GM23338 (cell line): ENCODE data around the gene SLC25A6. TPM values are rescaled to one million over a fixed set of nuclear protein-coding genes. Genes with fewer than 3 reads are reported as not detected.

Experiments used
- ATAC-seq: fragments of 200-7000 bp; cut with Tn5 transposase; 3 replicates; pipeline ENCODE4 v1.9.1; 2020
- DNase-seq: peaks from one replicate; pipeline ENCODE4 v3.0.0-alpha.2; 2015; ENCODE audit warnings: low spot score
- H2AFZ ChIP-seq: fragments of 200-600 bp; sonication (generic); 2 replicates; pipeline ENCODE4 v1.8.0; 2016; ENCODE audit warnings: antibody characterized with exemption, mild to moderate bottlenecking, moderate library complexity
- H3F3A ChIP-seq: fragments of 200-600 bp; sonication (generic); replicated peaks from 2 replicates; pipeline ENCODE4 v1.8.0; 2017; ENCODE audit warnings: antibody characterized with exemption, mixed run types, low read depth
- H3K27ac ChIP-seq: fragments of 200-600 bp; sonication (generic); 2 replicates; pipeline ENCODE4 v1.6.1; 2016; ENCODE audit warnings: low read depth
- H3K27me3 ChIP-seq: fragments of 200-600 bp; sonication (generic); 2 replicates; pipeline ENCODE4 v1.8.0; 2016; ENCODE audit warnings: mild to moderate bottlenecking, mixed run types, moderate library complexity; ENCODE audit not compliant: insufficient read depth
- H3K36me3 ChIP-seq: fragments of 200-600 bp; sonication (generic); 2 replicates; pipeline ENCODE4 v1.8.0; 2016; ENCODE audit warnings: mild to moderate bottlenecking; ENCODE audit not compliant: insufficient read depth
- H3K4me1 ChIP-seq: fragments of 200-600 bp; sonication (generic); 2 replicates; pipeline ENCODE4 v1.8.0; 2016; ENCODE audit warnings: mild to moderate bottlenecking, moderate library complexity; ENCODE audit not compliant: insufficient read depth
- H3K4me2 ChIP-seq: fragments of 200-600 bp; sonication (generic); 2 replicates; pipeline ENCODE4 v1.7.1; 2017; ENCODE audit warnings: mixed run types
- H3K4me3 ChIP-seq: fragments of 200-600 bp; sonication (generic); 2 replicates; pipeline ENCODE4 v1.6.1; 2016; ENCODE audit warnings: mixed run types
- H3K79me2 ChIP-seq: fragments of 200-600 bp; sonication (generic); replicated peaks from 2 replicates; pipeline ENCODE4 v1.8.0; 2017; ENCODE audit warnings: mild to moderate bottlenecking; ENCODE audit not compliant: insufficient read depth
- H3K9me2 ChIP-seq: fragments of 200-600 bp; sonication (generic); 2 replicates; pipeline ENCODE4 v1.8.0; 2017; ENCODE audit not compliant: insufficient read depth
- H4K20me1 ChIP-seq: fragments of 200-600 bp; sonication (generic); replicated peaks from 2 replicates; pipeline ENCODE4 v1.8.0; 2017; ENCODE audit warnings: mild to moderate bottlenecking; ENCODE audit not compliant: insufficient read depth
- H3K27ac Mint-ChIP-seq: 2 replicates; pipeline ENCODE4 v1.8.0; 2020; ENCODE audit warnings: inconsistent platforms, mild to moderate bottlenecking, moderate library complexity, mixed read lengths
- H3K27me3 Mint-ChIP-seq: 3 replicates; pipeline ENCODE4 v1.8.0; 2022; ENCODE audit warnings: low read depth, mild to moderate bottlenecking, moderate library complexity, mixed read lengths, inconsistent platforms; ENCODE audit not compliant: insufficient read depth, poor library complexity
- H3K36me3 Mint-ChIP-seq: 3 replicates; pipeline ENCODE4 v1.8.0; 2021; ENCODE audit warnings: low read depth, mild to moderate bottlenecking, inconsistent platforms, moderate library complexity, mixed read lengths
- H3K4me1 Mint-ChIP-seq: 3 replicates; pipeline ENCODE4 v1.8.0; 2020; ENCODE audit warnings: mild to moderate bottlenecking, inconsistent platforms, mixed read lengths
- H3K4me3 Mint-ChIP-seq: 3 replicates; pipeline ENCODE4 v1.8.0; 2021; ENCODE audit warnings: moderate library complexity, mild to moderate bottlenecking, inconsistent platforms, mixed read lengths
- H3K9me3 Mint-ChIP-seq: 3 replicates; pipeline ENCODE4 v1.8.0; 2020; ENCODE audit warnings: moderate library complexity, mild to moderate bottlenecking, inconsistent platforms, mixed read lengths
- CREB1 ChIP-seq: fragments of 250-450 bp; sonication (Bioruptor Pico); IDR thresholded peaks from 2 replicates; pipeline ENCODE4 v1.5.0; 2020; ENCODE audit warnings: low read depth, mild to moderate bottlenecking, moderate library complexity
- CTCF ChIP-seq, 2 experiments: fragments of 200-600 bp in 1 of 2; sonication (generic) in 1 of 2; conservative IDR thresholded peaks; 2 replicates each; pipeline versions ENCODE4 v1.5.1 to v1.6.1; 2016 to 2017; ENCODE audit warnings: antibody characterized with exemption in 2 of 2, low read depth in 2 of 2, mild to moderate bottlenecking in 2 of 2, moderate library complexity in 1 of 2
- ETS1 ChIP-seq: IDR thresholded peaks from 2 replicates; pipeline ENCODE4 v1.6.1; 2016; ENCODE audit warnings: antibody characterized with exemption
- EZH2 ChIP-seq: fragments of 200-600 bp; sonication (generic); IDR thresholded peaks from one replicate; pipeline ENCODE4 v1.8.0; 2017; ENCODE audit warnings: antibody characterized with exemption, mild to moderate bottlenecking, low read depth; ENCODE audit not compliant: unreplicated experiment
- EZH2phosphoT487 ChIP-seq: fragments of 200-600 bp; sonication (generic); IDR thresholded peaks from one replicate; pipeline ENCODE4 v1.8.1; 2018; ENCODE audit warnings: antibody characterized with exemption; ENCODE audit not compliant: unreplicated experiment
- JUNB ChIP-seq: IDR thresholded peaks from one replicate; pipeline ENCODE4 v1.6.1; 2016; ENCODE audit warnings: antibody characterized with exemption; ENCODE audit not compliant: unreplicated experiment
- NANOG ChIP-seq: IDR thresholded peaks from 2 replicates; pipeline ENCODE4 v1.6.1; 2016; ENCODE audit warnings: antibody characterized with exemption, borderline replicate concordance
- POLR2AphosphoS5 ChIP-seq: IDR thresholded peaks from 2 replicates; pipeline ENCODE4 v1.6.1; 2016; ENCODE audit warnings: antibody characterized with exemption, low read depth
- REST ChIP-seq: IDR thresholded peaks from one replicate; pipeline ENCODE4 v1.6.1; 2018; ENCODE audit warnings: antibody characterized with exemption; ENCODE audit not compliant: unreplicated experiment
- STAT1 ChIP-seq: IDR thresholded peaks from one replicate; pipeline ENCODE4 v1.6.1; 2016; ENCODE audit warnings: antibody characterized with exemption; ENCODE audit not compliant: unreplicated experiment
- ZNF114 ChIP-seq: fragments of 250-450 bp; sonication (Bioruptor Pico); IDR thresholded peaks from 2 replicates; pipeline ENCODE4 v1.5.0; 2020; ENCODE audit warnings: mild to moderate bottlenecking, moderate library complexity
- ZNF331 ChIP-seq: fragments of 250-450 bp; sonication (Bioruptor Pico); IDR thresholded peaks from 2 replicates; pipeline ENCODE4 v1.5.0; 2020; ENCODE audit warnings: low read depth, mild to moderate bottlenecking, moderate library complexity
- ZNF462 ChIP-seq: fragments of 250-450 bp; sonication (Bioruptor Pico); IDR thresholded peaks from 2 replicates; pipeline ENCODE4 v1.5.0; 2020; ENCODE audit warnings: mild to moderate bottlenecking, moderate library complexity
- polyA plus RNA-seq: library from polyadenylated mRNA; unstranded; fragments of >200 nt; fragmentation: Nextera tagmentation; extraction: Ambion mirVana; gene quantifications from 2 replicates; pipeline ENCODE4 v1.2.1, GENCODE V29; 2016
- total RNA-seq: library from RNA; depleted of rRNA; stranded (reverse); fragments of >200 nt; shearing (Covaris generic); gene quantifications from 2 replicates; pipeline ENCODE4 v1.2.3, GENCODE V29; 2014

SLC25A6 gene
- total and polyA plus RNA-seq, 2 experiments from 2014 or later: 358 to 486 TPM

- TF ChIP-seq EZH2phosphoT487 (no peak), EZH2 (no peak), JUNB (no peak)
Observed at GRCh38 chrX:1423215-1423614, 31.3 kb upstream of the SLC25A6 start (continued).

GRCh38 chrX:1422135-1422465, 30.2 kb upstream of the SLC25A6 start:
- Histone ChIP-seq H3K79me2 (no peaks in the 10 kb centered on the region), H2AFZ (no peak overlapping the region), H3K9me2 (no peaks in the 10 kb centered on the region), H4K20me1 (peaks cover 6% of the 10 kb centered on the region; the same call in 1 of the 2 replicates), H3K4me2 (no peak overlapping the region), H3K4me3 (no peak overlapping the region), H3K4me1 (no peaks in the 10 kb centered on the region), H3K27me3 (no peaks in the 10 kb centered on the region), H3K27ac (no peak overlapping the region), H3K36me3 (peaks cover 29% of the 10 kb centered on the region), H3F3A (peaks cover 25% of the 10 kb centered on the region; the same call in 1 of the 2 replicates)
- no peak overlapping the region for H3K4me3 Mint-ChIP-seq
- TF ChIP-seq CREB1 (CRISPR knock-in tag) (no peak), ZNF331 (CRISPR knock-in tag) (no peak), ZNF462 (CRISPR knock-in tag) (no peak), EZH2 (no peak), REST (no peak), ETS1 (no peak), NANOG (no peak), JUNB (no peak), EZH2phosphoT487 (no peak), POLR2AphosphoS5 (no peak), CTCF (conservative IDR thresholded peaks at IDR 0.05; ENCODE audit: low read depth in 2 of 2) (no peak), ZNF114 (CRISPR knock-in tag) (no peak), STAT1 (no peak)
- H3K27ac Mint-ChIP-seq: no peak overlapping the region
- H3K27me3 Mint-ChIP-seq: peaks cover 25% of the 10 kb centered on the region
- no peak for ATAC-seq
- peaks cover 70% of the 10 kb centered on the region for H3K9me3 Mint-ChIP-seq
- DNase-seq: no peak
- peaks cover 76% of the 10 kb centered on the region for H3K36me3 Mint-ChIP-seq
- H3K4me1 Mint-ChIP-seq: peaks cover 8% of the 10 kb centered on the region
